Stimulated activated effector memory CD8-positive, alpha-beta T cell treated with anti-CD3 and anti-CD28 coated beads, Interleukin-12 subunit alpha, Interleukin-12 subunit beta, amount 100 ng/mL, for 72 hours (primary cell): ENCODE data around the gene MYCBP2.
"Not testable (repeated sequence)": the region's sequence is repeated elsewhere in the genome, so short reads cannot be mapped to it uniquely, and the experiment has no call there.

ENCODE experiments used
- ATAC-seq: fragments of 150-1000 bp; cut with Tn5 transposase; 2 replicates; pipeline ENCODE4 v1.10.0; 2021
- DNase-seq, 2 donors: peaks; one replicate each; pipeline ENCODE4 v3.0.0; 2021 to 2022; ENCODE audit warnings: low spot score in 2 of 2
- H3K27ac Mint-ChIP-seq: one replicate; pipeline ENCODE4 v1.8.0; 2022; ENCODE audit warnings: mild to moderate bottlenecking, mixed read lengths
- H3K36me3 Mint-ChIP-seq: one replicate; pipeline ENCODE4 v1.8.0; 2022; ENCODE audit warnings: mild to moderate bottlenecking, mixed read lengths
- H3K4me1 Mint-ChIP-seq: one replicate; pipeline ENCODE4 v1.8.0; 2022; ENCODE audit warnings: mixed read lengths
- H3K4me3 Mint-ChIP-seq: one replicate; pipeline ENCODE4 v1.8.0; 2022; ENCODE audit warnings: mild to moderate bottlenecking, mixed read lengths
- H3K9me3 Mint-ChIP-seq: one replicate; pipeline ENCODE4 v1.8.0; 2022; ENCODE audit warnings: mixed read lengths

Gene MYCBP2

DNA sequence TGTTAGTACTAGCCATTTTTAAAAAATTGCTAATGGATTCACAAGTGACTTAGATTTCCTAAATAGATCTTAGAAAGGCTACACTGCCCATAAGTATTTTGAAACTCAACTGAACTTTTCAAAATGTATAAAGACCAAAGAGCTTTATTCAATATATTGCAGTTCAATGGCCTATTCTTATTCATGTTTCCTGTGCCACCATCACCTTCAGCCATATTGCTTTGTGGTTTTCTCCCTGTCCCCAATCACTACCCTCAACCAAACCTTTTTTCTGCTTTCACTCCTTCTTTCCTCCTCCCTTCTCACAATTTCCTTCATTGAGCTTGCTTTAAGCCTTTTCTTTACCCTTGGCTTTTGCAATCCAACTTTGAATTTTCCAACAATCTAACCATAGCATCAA, 100.9 kb downstream of the MYCBP2 start:
- Mint-ChIP-seq H3K36me3 (peaks cover 41% of the 10 kb centered on the region), H3K4me3 (no peak overlapping the region), H3K27ac (no peak overlapping the region), H3K9me3 (no peaks in the 10 kb centered on the region), H3K4me1 (peaks cover 29% of the 10 kb centered on the region)
- no peak for ATAC-seq
- DNase-seq, result no peak

- H3K9me3 Mint-ChIP-seq, result no peaks in the 10 kb centered on the region
- H3K4me1 Mint-ChIP-seq, result peaks cover 24% of the 10 kb centered on the region
- no peak overlapping the region for H3K4me3 Mint-ChIP-seq
- no peak for DNase-seq
- peak; percentile 22 for ATAC-seq
- no peak overlapping the region for H3K27ac Mint-ChIP-seq
- H3K36me3 Mint-ChIP-seq, result peaks cover 33% of the 10 kb centered on the region
Measured at GRCh38 chr13:77222909-77223308, 104.0 kb downstream of the MYCBP2 start.

DNA sequence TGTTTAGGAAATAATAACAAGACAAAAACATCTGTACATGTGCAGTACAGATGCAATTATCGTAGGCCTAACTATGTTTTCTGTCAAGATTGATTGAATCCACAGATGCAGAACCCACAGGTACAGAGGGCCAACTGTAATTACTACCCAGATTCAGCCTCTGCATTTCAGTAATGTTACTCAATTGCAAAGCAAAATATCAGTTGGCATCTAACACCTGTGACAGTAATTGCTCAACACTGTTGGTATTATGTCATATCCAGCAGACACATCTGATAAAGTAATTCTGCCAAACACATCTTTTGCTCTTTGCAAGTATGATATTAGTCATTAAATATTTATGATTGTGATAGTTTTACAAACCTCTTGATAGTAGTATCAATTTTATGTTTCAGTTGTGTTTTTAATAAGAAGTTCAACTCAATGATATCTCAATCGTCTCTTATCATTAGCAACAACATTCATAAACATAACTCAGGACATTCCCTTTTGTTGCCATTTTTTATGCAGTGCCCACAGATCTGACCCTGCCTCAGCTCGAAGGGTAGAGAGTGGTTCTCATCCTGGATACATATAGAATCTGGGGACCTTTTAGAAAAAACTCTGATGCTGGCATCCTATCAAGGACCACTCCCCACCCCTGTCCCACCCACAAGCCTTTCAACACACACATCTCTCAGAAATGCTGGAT, 104.7 kb downstream of the MYCBP2 start:
- ATAC-seq, result peak; percentile 80
- peaks cover 40% of the 10 kb centered on the region for H3K36me3 Mint-ChIP-seq

GRCh38 chr13:77219401-77219800, 107.5 kb downstream of the MYCBP2 start:
- no peaks in the 10 kb centered on the region for H3K9me3 Mint-ChIP-seq
- H3K27ac Mint-ChIP-seq, result no peak overlapping the region
- ATAC-seq, result no peak
- peaks cover 61% of the 10 kb centered on the region for H3K36me3 Mint-ChIP-seq
- peaks cover 18% of the 10 kb centered on the region for H3K4me1 Mint-ChIP-seq
- H3K4me3 Mint-ChIP-seq, result no peak overlapping the region
- no peak for DNase-seq

More for the DNA sequence above, 104.7 kb downstream of the MYCBP2 start:
- no peak for DNase-seq
- Mint-ChIP-seq H3K4me3 (no peak overlapping the region), H3K4me1 (peaks cover 24% of the 10 kb centered on the region), H3K27ac (peak overlapping the region; percentile 27), H3K9me3 (no peaks in the 10 kb centered on the region)

DNA sequence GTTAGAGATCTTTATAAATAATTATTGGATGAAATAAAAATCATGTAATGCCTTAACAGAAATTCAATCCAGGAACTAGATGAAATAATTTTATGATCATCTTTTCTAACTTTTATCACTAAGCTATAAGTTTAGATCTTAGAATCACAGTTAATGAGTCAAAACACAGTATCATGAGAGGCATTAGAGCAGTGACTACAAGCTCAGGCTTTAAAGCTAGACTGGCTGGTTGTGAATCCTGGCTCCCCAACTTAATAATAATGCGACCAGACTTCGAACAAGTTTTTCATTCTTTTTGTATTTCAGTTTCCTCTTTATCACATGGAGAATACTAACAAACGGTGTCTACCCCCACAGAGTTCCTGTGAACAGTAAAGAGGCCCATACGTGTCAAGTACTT, 108.6 kb downstream of the MYCBP2 start:
- Mint-ChIP-seq H3K4me3 (no peak overlapping the region), H3K27ac (no peak overlapping the region), H3K4me1 (peaks cover 15% of the 10 kb centered on the region), H3K9me3 (no peaks in the 10 kb centered on the region), H3K36me3 (peaks cover 61% of the 10 kb centered on the region)
- peak; percentile 38 for ATAC-seq
- DNase-seq, result no peak

DNA sequence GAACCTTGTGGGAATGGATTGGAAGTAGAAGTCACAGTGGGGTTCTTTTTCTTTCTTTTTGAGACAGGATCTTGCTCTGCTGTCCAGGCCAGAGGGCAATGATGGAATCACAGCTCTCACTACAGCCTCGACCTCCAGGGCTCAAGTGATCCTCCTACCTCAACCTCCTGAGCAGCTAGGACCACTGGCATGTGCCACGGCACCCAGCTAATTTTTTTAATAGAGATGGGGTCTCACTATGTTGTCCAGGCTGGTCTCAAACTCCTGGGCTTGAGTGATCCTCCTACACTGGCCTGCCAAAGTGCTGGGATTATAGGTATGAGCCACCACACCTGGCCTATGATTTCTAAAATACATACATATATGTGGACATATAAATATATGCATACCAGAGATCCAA, 111.4 kb downstream of the MYCBP2 start:
- ATAC-seq (no peak), DNase-seq (no peak)
- Mint-ChIP-seq H3K4me1 (no peaks in the 10 kb centered on the region), H3K27ac (no peak overlapping the region), H3K36me3 (peaks cover 75% of the 10 kb centered on the region), H3K9me3 (no peaks in the 10 kb centered on the region), H3K4me3 (no peak overlapping the region)

DNA sequence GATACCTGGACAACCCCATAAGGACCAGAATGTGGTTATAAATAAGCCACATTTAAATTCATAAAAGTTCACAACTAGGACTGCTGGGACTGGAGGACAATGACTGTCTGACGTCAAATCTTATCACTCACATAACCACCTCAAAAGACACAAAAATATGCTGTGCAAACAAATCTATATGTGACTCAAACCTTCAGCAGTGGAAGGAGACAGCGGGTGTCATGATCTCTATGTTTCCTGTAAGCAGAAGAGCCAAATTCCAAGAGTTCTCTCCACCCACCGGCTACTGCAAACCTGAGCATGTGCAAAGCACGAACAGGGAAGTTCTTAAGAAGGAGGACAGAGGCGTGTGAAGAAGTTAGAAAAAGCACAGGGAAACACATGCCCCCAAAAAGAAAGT, 113.2 kb downstream of the MYCBP2 start:
- H3K9me3 Mint-ChIP-seq, result no peaks in the 10 kb centered on the region
- no peak for DNase-seq
- peak; percentile 76 for ATAC-seq
- no peak overlapping the region for H3K4me3 Mint-ChIP-seq
- peaks cover 92% of the 10 kb centered on the region for H3K36me3 Mint-ChIP-seq
- H3K27ac Mint-ChIP-seq, result peak overlapping the region; percentile 46
- H3K4me1 Mint-ChIP-seq, result no peaks in the 10 kb centered on the region

DNA sequence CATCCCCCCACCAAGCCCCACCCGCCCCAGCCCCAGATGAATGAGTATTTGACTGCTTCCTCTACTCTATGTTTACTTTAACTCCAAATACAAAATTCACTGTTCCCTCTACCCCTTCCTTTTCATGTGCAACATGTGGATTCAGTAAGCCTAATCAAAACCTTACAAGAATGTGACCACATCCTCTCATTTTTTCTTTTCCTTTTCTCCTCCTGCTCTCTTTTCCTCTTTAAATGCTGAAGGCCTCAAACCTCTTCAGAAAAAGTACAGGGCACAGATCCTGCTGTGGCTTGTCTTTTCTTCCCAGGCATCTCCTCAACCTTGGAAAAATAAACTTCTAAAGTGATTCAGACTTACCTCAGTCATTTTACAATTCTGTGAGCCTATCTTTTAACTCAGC, 119.0 kb downstream of the MYCBP2 start:
- Mint-ChIP-seq H3K9me3 (no peaks in the 10 kb centered on the region), H3K4me1 (peaks cover 6% of the 10 kb centered on the region), H3K4me3 (no peak overlapping the region), H3K27ac (peak overlapping the region; percentile 3), H3K36me3 (peaks cover 87% of the 10 kb centered on the region)
- ATAC-seq, result no peak
- no peak for DNase-seq

- H3K4me1 Mint-ChIP-seq, H3K4me3 Mint-ChIP-seq, H3K27ac Mint-ChIP-seq, DNase-seq, H3K9me3 Mint-ChIP-seq, ATAC-seq: not testable (repeated sequence)
- H3K36me3 Mint-ChIP-seq, result peaks cover 28% of the 10 kb centered on the region
Measured at GRCh38 chr13:77198995-77199394, 127.9 kb downstream of the MYCBP2 start.

- H3K36me3 Mint-ChIP-seq, result peaks cover 9% of the 10 kb centered on the region
- H3K27ac Mint-ChIP-seq, result no peak overlapping the region
- H3K9me3 Mint-ChIP-seq, result no peaks in the 10 kb centered on the region
- ATAC-seq (no peak), DNase-seq (no peak)
- H3K4me1 Mint-ChIP-seq, result no peaks in the 10 kb centered on the region
- no peak overlapping the region for H3K4me3 Mint-ChIP-seq
Measured at GRCh38 chr13:77196052-77196618, 130.8 kb downstream of the MYCBP2 start.

- ATAC-seq (peak; percentile 51), DNase-seq (no peak)
- peaks cover 34% of the 10 kb centered on the region for H3K36me3 Mint-ChIP-seq
- H3K9me3 Mint-ChIP-seq, result no peaks in the 10 kb centered on the region
- no peak overlapping the region for H3K4me3 Mint-ChIP-seq
- no peak overlapping the region for H3K27ac Mint-ChIP-seq
- H3K4me1 Mint-ChIP-seq, result no peaks in the 10 kb centered on the region
Measured at GRCh38 chr13:77190349-77190958, 136.4 kb downstream of the MYCBP2 start.

- H3K4me3 Mint-ChIP-seq, result no peak overlapping the region
- DNase-seq (no peak), ATAC-seq (no peak)
- H3K36me3 Mint-ChIP-seq, result peaks cover 82% of the 10 kb centered on the region
- H3K9me3 Mint-ChIP-seq, result no peaks in the 10 kb centered on the region
- no peak overlapping the region for H3K27ac Mint-ChIP-seq
- peaks cover 13% of the 10 kb centered on the region for H3K4me1 Mint-ChIP-seq
Measured at GRCh38 chr13:77185721-77186120, 141.2 kb downstream of the MYCBP2 start.

- Mint-ChIP-seq H3K4me3 (no peak overlapping the region), H3K27ac (peak overlapping the region; percentile 58), H3K4me1 (peaks cover 13% of the 10 kb centered on the region), H3K36me3 (peaks cover 94% of the 10 kb centered on the region), H3K9me3 (no peaks in the 10 kb centered on the region)
- ATAC-seq (peak; percentile 99), DNase-seq (peak in 1 of 2 donors; percentile 52)
Measured at GRCh38 chr13:77184455-77184854, 142.4 kb downstream of the MYCBP2 start.

GRCh38 chr13:77180011-77180410, 146.9 kb downstream of the MYCBP2 start:
- Mint-ChIP-seq H3K36me3 (peaks cover 100% of the 10 kb centered on the region), H3K4me1 (peaks cover 13% of the 10 kb centered on the region), H3K27ac (peak overlapping the region; percentile 34), H3K9me3 (no peaks in the 10 kb centered on the region), H3K4me3 (no peak overlapping the region)
- ATAC-seq (no peak), DNase-seq (no peak)

- no peaks in the 10 kb centered on the region for H3K4me1 Mint-ChIP-seq
- no peak for DNase-seq
- no peak overlapping the region for H3K27ac Mint-ChIP-seq
- no peak for ATAC-seq
- no peaks in the 10 kb centered on the region for H3K9me3 Mint-ChIP-seq
- no peak overlapping the region for H3K4me3 Mint-ChIP-seq
- H3K36me3 Mint-ChIP-seq, result peaks cover 100% of the 10 kb centered on the region
Measured at GRCh38 chr13:77177646-77178045, 149.2 kb downstream of the MYCBP2 start.

- Mint-ChIP-seq H3K36me3 (peaks cover 98% of the 10 kb centered on the region), H3K27ac (no peak overlapping the region), H3K4me1 (no peaks in the 10 kb centered on the region), H3K4me3 (no peak overlapping the region), H3K9me3 (no peaks in the 10 kb centered on the region)
- DNase-seq, result no peak
- no peak for ATAC-seq
Measured at GRCh38 chr13:77176350-77176749, 150.5 kb downstream of the MYCBP2 start.
